HG02610 (cell line): ENCODE measurements around the gene HTRA2.
"Not testable (repeated sequence)": the region's sequence is repeated elsewhere in the genome, so short reads cannot be mapped to it uniquely, and the experiment has no call there.

Source experiments
- ATAC-seq: cut with Tn5 transposase; IDR thresholded peaks from one replicate; pipeline ENCODE4 v1.9.1; 2021; ENCODE audit warnings: mild to moderate bottlenecking, moderate library complexity; ENCODE audit not compliant: unreplicated experiment

HTRA2 gene

DNA sequence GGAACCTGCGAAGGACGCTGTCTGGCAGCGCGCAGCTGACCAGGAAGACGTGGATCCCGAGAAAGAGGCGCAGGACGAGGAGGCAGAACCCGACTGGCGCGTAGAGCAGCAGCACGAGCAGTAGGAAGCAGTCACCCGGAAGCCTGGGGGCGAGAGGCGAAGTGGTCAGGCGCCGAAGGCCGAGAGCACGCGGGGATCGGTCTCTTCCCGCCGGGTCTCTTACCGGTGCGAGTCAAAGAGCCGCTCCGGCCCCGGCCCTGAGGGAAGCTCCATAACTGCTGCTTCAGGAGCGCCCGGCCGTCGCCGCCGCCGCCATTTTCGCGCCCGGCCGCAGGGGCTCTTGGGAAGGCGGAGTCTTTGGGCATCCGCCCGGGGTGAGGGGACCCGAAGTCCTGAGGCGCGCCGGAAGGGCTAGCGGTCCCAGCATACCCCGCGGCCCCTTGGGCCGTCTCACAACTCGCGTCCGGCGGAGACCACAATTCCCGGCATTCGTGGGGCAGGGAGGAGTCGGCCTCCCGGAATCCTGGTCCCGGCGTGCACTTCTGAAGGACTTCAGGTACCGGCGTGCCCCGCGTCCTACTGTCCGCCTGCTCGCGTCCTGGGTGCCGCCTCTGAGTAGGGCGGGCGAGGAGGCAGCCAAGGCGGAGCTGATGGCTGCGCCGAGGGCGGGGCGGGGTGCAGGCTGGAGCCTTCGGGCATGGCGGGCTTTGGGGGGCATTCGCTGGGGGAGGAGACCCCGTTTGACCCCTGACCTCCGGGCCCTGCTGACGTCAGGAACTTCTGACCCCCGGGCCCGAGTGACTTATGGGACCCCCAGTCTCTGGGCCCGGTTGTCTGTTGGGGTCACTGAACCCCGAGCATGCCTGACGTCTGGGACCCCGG lies at the start of gene HTRA2, which contains the start of gene AUP1:
Gene HTRA2 (plus strand): TSS at position 577 of the 882 bp plus-strand sequence. CDS start 74 bp downstream, at position 651.
Gene AUP1 (minus strand): TSS at position 350 of the 882 bp plus-strand sequence. CDS start 77 bp downstream, at position 273.
- peak; percentile 79 for ATAC-seq

DNA sequence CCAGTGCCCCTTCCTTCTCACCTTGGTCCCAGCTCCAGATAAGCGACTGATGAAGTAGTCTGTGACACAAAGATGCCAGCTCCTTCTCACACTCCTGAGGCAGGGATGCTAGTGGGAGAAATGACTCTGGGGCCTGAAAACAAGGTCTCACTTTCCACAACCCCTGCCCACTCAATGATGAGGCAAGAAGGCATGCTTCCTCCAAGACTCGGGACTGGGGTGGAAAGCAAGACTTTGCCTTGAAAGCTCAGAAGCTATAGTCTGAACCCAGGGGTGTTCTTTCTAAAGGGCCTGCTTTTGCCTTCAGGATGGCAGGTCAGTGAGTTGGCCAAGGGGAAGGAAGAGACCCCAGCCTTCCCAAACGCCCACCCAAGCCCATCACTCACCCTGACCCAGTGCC lies 48.3 kb upstream of the HTRA2 start:
- no peak for ATAC-seq

DNA sequence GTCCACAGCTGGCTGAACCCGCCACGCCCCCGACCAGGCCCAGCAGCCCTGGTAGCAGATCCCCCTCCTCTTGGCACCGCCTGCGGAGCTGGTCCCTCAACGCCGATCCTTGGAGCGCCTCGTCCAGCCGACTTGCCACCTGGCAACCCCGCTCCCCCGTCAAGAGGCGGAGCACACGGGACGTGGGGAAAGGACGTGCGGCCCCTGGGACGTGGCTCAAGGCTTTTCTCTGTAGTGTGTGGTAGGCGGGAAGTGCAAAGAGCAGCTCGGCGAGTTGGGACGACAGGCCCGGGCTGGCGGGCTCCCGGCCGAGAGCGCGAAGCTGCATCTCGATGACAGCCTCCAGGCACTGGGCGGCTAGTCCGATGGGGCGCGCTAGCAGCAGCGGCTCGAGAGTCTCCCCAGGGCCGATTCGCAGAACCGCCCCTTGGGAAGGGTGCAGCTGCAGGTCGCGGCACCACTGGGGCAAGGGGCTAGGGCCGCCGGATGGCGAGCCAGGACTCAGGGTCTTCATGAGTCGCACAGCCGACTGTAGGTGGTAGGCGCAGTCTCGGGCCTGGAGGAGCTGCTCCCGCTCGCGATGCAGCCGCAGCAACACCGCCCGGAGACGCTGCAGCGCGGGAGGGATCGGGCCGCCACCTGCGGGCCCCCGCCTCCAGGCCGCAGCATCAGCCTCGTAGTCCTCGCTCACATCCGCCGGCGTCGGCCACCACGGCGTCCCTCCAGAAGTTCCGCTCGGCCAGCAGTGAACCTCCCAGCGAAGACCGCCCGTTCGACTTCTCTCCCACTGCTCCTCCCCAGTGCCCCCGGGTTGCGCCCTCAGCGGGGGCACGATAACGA lies 47.6 kb upstream of the HTRA2 start:
- ATAC-seq, result peak; percentile 34

DNA sequence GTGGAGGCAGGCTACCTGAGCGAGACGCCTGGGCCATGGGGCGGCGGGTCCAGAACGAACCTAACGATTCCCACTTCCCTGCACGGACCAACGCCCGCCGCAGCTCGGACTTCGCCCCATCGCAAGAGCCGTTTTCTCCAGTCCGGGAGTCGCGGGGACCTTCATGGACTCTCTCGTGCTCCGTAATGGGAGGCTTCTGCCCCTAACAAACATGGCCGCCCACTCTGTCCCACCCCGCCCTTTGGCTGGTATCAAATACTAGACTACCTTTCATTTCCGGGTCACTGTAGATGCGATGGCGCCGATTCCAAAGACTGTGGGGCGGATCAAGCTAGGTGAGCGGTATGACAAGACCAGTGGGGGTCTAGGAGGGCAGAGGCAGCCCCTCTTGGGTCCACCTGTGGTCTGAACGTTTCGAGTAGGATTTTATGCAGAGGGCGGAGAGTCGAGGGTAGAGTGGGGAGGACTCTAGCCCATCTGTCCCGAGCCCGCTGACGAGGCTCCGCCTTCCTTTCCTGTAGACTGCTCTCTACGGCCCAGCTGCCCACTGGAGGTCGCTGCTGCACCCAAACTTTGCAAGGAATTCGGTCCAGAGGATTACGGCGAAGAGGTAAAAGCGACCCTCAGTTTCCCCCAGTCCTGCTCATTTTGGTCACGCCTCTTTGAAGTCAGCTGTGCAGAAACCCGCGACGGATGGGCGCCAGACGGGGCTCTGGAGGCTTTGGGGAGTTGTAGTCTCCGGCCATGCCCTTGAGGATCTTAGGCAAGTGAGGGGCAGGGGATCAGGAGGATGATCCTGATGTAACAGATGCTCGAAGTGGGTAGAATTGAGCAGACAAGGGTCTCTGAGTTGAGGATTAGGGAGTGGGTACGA lies 46.7 kb upstream of the HTRA2 start, which contains the start of the genes CCDC142 and TTC31:
Gene CCDC142 (minus strand): TSS at position 198 of the 874 bp plus-strand sequence. CDS start 161 bp downstream, at position 37.
Gene TTC31 (plus strand): TSS at position 281 of the 874 bp plus-strand sequence. CDS start 15 bp downstream, at position 296.
- peak; percentile 91 for ATAC-seq

DNA sequence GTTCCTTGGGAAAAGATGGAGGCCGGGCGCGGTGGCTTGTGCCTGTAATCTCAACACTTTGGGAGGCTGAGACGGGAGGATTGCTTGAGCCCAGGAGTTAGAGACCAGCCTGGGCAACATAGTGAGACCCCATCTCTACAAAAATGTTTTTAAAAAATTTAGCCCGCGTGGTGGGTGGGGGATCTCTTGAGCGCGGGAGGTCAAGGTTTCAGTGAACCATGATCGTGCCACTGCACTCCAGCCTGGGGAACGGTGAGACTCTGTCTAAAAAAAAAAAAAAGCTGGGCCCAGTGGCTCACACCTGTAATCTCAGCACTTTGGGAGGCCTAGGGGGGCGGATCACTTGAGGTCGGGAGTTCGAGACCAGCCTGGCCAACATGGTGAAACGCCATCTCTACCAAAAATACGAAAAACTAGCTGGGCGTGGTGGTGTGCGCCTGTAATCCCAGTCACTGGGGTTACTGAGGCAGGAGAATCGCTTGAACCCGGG lies 46.0 kb upstream of the HTRA2 start:
- ATAC-seq, result not testable (repeated sequence)

DNA sequence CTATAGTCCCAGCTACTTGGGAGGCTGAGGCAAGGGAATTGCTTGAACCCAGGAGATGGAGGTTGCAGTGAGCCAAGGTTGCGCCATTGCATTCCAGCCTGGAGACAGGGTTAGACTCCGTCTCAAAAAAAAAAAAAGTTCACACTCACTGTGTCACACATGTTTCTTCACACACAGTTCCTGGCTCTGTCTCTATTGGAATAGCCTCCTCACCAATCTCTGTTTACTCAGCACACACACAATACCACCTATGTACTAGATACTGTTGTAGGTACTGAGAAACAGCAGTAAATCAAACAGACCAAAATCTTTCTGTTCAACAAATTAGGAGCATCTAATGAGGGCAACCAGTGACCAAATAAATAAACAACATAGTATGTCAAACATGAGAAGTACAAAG lies 43.6 kb upstream of the HTRA2 start:
- ATAC-seq, result no peak

DNA sequence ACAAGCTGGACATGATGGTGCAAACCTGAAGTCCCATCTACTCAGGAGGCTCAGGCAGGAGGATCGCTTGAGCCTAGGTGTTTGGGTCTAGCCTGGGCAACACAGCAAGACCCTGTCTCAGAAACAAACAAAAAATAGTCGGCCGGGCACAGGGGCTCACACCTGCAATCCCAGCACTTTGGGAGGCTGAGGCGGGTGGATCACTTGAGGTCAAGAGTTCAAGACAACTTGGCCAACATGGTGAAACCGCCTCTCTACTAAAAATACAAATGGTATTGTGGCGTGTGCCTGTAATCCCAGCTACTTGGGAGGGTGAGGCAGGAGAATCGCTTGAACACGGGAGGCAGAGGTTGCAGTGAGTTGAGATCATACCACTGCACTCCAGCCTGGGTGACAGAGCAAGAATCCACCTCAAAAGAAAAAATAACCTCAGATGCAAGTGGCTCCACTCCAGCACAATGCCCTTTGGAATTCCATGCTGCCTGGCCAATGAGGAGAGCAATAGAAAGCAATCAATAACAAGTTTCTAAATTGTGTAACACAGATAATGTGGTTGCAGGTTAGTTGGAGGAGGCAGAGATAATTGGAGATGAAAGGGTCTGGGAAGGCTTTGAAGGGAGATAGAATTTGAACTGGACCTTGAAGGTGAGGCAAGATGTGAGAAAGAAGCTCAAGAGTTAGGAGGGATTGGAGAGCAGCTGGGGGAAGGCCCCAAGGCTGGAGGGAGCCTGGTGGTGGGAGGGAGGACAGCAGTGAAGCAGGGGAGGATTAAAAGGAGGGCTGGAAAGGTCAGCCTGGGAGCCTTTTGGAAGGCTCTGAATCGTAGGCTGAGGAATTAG lies 40.9 kb upstream of the HTRA2 start:
- ATAC-seq, result no peak

DNA sequence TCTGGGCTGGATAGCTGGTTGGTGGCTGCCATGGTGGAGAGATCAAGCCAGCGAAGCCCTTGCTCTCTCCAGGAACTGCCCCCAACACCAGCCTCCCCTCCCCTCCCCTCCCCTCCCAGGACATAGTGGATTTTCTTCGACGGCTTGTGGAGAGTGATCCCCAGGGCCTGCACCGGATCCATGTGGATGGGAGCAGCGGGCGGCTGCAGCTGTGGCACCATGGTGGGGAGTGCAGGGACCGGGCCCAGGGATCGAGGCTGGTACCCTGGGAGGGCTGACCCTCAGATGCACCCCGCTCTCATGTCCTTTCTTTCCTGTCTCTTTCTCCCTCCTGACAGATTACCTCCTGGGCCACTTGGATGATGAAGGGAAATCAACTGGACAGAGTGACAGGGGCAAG lies 39.8 kb upstream of the HTRA2 start:
- no peak for ATAC-seq

DNA sequence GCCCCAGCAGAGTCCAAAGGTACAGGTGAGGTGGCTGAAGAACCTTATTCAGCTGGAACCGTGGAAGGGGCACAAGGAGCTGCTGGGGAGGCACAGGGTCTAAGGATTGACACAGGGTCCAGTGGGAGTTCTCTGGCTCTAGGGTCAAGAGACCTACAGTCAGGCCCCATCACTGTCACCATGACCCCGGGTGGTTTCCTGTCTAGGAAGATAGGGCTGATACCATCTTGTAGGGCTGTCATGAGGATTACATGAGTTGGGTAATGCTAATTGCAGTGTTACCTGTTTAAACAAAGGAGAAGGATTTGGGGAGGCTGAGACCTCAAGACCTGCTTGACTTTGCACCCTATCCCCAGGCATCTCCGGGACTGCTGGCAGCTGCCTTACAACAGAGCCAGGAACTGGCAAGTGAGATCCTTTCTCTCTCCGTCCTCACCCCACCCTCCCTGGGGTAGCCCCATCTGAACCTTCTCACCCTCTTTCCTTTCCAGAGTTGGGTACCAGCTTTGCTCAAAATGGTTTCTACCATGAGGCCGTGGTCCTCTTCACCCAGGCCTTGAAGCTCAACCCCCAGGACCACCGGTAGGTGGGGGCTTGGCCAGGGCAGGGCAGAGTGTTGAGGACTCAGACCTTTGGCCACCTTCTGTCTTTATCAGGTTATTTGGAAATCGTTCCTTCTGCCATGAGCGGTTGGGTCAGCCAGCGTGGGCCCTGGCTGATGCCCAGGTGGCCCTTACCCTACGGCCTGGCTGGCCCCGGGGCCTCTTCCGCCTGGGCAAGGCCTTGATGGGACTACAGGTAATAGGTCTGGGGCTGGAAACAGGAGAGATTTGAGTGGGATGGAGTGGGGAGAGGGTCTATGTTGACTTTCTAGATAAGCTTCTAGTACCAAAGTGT lies 37.8 kb upstream of the HTRA2 start:
- ATAC-seq, result no peak

DNA sequence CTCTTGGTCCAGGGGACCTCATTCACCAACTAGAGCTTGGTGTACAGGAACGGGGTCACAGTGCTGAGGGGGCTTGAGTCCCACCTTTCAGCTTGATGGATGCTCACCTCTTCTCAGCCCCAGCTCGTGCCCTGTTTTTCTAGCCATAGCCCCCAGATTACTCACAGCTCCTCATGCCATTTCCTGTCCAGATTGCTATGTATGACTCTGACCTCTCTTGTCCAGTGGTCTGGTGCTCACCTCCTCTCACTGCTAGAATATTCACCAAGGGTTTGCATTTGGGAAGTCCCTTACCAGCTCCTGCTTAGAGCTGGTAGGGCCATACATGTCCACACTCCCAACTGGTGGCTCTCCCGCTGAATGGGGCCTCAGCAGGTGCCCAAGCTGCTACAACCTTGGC lies 36.2 kb upstream of the HTRA2 start:
- no peak for ATAC-seq

DNA sequence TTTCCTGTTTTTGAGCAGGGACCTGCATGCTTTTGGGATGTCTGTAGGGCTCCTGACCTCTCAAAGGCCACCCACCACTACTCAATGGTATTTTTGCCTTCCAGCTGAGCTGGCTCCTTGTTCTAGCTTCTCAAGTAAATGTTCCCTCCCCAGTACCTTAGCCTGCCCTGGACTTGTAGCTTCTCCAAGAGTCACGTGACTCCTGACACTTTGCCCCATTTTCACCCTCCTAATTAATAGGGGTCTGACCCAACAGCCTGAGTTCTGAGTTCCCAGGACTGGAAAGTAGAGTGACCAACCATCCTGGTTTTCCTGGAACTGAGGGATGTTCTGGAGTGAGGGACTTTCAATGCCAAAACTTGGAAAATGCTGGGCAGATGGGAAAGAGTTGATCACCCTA lies 34.3 kb upstream of the HTRA2 start:
- no peak for ATAC-seq

DNA sequence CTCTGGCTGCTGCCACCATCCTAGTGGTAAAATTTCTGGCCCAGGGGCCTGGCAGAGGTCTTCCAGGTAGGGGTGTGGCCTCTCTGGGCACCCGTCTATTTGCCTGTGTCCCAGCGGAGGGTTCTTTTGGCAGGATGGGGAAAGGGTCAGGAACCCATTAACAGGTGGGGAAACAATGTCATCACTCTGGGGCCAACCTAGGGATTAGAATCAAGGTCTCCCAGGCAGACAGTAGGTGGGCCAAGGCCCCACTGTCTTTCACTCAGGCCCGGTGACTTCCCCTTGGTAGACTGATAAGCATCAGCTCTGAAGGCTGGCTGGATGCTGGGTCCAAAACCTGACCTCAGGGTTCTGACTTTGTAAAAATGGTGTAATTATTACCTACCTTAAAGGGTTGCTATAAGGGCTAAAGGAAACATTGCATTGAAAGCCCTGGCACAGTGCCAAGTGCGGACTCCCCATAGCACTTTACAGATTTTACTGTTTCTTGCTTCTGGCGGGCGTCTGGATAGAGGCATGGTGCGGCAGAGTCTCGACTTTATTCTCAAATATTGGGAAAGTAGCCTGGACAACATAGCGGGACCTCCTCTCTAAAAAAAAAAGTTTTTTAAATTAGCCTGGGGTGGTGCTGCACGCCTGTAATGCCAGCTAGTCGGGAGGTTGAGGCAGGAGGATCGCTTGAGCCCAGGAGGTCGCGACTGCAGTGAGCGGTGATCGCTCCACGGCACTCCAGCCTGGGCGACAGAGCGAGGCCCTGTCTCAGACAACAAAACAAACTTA lies 32.5 kb upstream of the HTRA2 start:
- no peak for ATAC-seq

DNA sequence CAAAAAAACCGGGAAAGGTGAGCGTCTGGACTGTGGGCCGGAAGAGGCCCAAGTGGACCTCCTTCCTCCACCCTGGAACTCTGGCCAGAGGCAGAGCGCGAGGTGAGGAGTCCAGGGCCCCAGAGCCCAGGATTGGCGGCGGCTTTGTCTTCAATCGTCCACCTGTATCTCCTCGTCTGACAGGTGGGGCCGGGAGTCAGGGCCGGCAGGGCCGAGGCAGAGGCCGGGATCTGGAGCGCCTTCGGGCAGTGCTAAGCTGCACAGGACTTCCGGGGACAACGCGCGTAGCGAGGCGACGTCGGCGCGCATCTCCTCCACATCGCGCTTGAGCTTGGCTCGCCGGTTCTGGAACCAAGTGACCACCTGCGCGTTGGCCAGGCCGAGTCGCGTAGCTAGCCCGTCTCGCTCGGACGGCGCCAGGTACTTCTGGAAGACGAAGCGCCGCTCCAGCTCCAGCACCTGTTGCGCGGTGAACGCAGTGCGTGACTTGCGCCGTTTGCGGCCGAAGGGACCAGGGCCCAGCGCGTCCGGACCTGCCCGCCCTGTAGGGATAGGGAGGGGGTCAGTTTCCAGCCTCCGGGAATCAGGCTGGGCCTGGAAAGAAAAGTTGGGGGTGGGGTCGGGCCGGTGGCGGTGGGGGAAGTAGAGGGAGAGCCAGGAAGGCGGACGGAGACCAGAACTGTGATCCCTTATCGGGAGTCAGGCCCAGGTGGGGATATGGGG lies 31.8 kb upstream of the HTRA2 start:
- no peak for ATAC-seq

DNA sequence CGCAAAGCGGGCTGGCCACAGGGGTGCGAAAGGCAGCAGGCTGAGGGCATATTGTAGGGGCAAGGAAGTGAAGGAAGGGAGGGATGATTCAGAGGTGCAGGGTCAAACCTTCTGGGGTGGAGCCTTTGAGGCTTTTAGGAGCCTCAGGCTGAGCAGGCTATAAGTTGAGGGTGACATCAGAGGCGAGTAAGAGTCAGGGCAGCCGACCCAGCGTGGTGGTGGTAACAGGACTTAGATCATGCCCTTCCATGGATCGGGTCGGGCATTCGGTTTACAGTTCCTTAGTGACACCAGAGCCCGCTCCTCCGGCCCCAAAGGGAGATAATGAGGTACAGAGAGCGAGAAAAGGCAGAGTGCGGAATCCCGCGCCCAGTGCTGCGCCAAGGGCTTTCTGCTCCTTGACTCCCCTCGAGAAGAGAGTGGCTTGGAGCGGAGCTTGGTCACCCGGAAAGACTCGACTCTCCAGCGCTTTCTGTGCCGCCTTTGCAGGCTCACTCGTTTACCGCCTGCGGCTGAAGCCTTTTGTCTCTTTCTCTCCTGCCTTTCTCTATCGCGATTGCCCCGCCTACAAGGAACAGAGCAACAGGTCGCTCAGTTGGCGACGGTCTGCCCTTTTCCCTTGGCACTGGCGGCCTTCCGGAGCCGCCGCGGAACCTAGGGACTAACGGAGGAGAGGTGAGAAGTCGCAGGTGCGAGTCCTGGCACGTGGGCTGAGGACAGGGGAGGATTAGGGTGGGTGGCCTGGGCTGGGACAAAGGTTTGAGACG lies 31.1 kb upstream of the HTRA2 start:
- ATAC-seq, result no peak

DNA sequence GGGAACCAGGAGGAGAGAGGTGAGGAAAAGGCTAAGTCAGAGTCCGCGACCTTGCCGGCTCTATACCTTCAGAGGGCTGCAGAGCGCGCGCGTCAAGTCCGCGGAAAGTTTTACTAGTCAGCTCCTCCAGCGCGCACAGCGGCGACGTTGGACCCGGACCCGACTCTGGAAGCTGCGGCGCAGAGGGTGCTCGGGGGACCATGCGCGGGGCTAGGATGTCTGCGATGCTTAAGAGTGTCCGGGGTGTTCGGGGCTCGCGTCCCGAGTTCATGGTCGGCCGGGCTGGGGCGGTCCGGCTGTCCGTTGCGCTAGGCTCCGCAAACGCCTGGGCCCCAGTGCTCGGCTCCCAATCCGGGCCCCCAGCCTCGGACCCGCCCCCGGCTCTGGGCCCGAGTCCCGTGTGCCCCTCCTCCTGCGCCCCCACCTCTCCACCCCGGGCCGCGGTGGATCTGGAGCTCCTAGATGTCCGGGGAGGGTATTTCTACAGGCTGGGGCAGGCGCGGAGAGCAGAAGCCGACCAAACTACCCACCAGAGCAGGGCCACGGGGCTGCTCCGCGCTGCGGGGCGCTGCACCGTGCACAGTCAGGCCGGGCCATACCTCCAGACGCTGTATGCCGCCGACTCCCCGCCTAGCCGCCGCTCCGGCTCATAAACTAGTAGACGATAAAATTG lies 30.3 kb upstream of the HTRA2 start, which contains the start of gene LBX2:
Gene LBX2 (minus strand): TSS at position 337 of the 673 bp plus-strand sequence. CDS start 66 bp downstream, at position 271.
- no peak for ATAC-seq
